Measurements from ENCODE around the gene RASA3. TPM values are rescaled to one million over a fixed set of nuclear protein-coding genes. Genes with fewer than 3 reads are reported as not detected.
A peak's percentile ranks its signal among the peaks of the same experiment; 100 is the strongest.

RASA3 gene
- total and polyA plus RNA-seq, 9 of the 15 experiments (the other 6 are each of a cell fraction or from before 2014, with no cell fraction given): 0.72 to 25.3 (median 14.4) TPM

DNA sequence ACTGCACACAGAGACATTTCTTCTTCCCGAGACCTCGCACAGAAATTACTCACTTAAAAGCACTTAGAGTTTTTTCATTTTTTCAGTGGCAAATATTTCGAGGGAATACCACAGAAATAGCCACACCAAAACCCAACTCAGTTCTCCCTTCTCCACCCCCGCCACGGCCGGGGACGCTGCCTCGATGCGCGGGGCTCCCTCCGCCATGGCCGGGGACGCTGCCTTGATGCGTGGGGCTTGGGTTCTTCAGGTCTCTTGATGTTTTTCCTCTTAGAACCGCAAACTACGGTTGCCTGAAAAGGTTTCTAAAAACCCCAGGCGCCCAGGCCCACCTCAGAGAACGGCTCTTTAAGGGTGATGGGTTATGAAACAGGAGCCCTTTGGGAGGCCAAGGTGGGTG lies 71.4 kb downstream of the RASA3 start:
- H3K4me2 ChIP-seq (ENCODE audit: insufficient read depth, low read length): no peak overlapping the region
- no peaks in the 10 kb centered on the region for H3K9me1 ChIP-seq (ENCODE audit: control insufficient read depth, insufficient read depth, low read length)
- no peak overlapping the region for H3K4me3 ChIP-seq
- FAIRE-seq: no peak
- in situ Hi-C loops (cut with MboI): no loop called here
- WGBS (ENCODE audit: insufficient coverage, low coverage, missing lambda C conversion rate): 95% methylated on average over 9 of the region's 18 CpGs
- H3K9ac ChIP-seq (ENCODE audit: insufficient read depth in 1 of 2, low read depth in 2 of 2, low read length in 2 of 2): no peak overlapping the region
- no peak for ATAC-seq
- H3K27me3 ChIP-seq (ENCODE audit: control insufficient read depth in 2 of 2, insufficient read depth in 2 of 2, low read length in 2 of 2): no peaks in the 10 kb centered on the region
- no peak for TF ChIP-seq ZNF57 (CRISPR knock-in tag; IDR thresholded peaks at IDR 0.05)
- H3K4me1 ChIP-seq (replicated peaks in 1 of 2; ENCODE audit: control insufficient read depth in 2 of 2, insufficient read depth in 2 of 2, low read length in 2 of 2): peaks cover 19 to 77% of the 10 kb centered on the region in 2 experiments
- POLR2A ChIA-PET: interaction anchor here (0.6 kb wide), 1 partner anchor 11 kb away, joined by 3 read pairs; no protein-coding TSS in a partner anchor
- H4K20me1 ChIP-seq (replicated peaks; ENCODE audit: control insufficient read depth, insufficient read depth, low read length): no peaks in the 10 kb centered on the region
- H2AFZ ChIP-seq (ENCODE audit: low read depth, low read length): no peak overlapping the region
- peaks cover 4% of the 10 kb centered on the region; the same call in 1 of the 3 replicates for H3K36me3 ChIP-seq (ENCODE audit: control insufficient read depth, insufficient read depth, low read length)
- no peak overlapping the region for H3K27ac ChIP-seq (ENCODE audit: extremely low read depth, low read depth, low read length)
- no peak for DNase-seq (ENCODE audit: extremely low read depth in 1 of 4, low spot score in 3 of 4)
- CTCF ChIA-PET (ENCODE audit: low intra/inter-chr PET ratio): no interaction called here
- no TSS peak for BruUV-seq (replicated peaks)
- H3K79me2 ChIP-seq (ENCODE audit: control insufficient read depth, insufficient read depth, low read length): peaks cover 47% of the 10 kb centered on the region
- H3K9me3 ChIP-seq (replicated peaks; ENCODE audit: control insufficient read depth, insufficient read depth, low read depth, low read length): no peaks in the 10 kb centered on the region
- intact Hi-C loops (cut with micrococcal nuclease): no loop called here

DNA sequence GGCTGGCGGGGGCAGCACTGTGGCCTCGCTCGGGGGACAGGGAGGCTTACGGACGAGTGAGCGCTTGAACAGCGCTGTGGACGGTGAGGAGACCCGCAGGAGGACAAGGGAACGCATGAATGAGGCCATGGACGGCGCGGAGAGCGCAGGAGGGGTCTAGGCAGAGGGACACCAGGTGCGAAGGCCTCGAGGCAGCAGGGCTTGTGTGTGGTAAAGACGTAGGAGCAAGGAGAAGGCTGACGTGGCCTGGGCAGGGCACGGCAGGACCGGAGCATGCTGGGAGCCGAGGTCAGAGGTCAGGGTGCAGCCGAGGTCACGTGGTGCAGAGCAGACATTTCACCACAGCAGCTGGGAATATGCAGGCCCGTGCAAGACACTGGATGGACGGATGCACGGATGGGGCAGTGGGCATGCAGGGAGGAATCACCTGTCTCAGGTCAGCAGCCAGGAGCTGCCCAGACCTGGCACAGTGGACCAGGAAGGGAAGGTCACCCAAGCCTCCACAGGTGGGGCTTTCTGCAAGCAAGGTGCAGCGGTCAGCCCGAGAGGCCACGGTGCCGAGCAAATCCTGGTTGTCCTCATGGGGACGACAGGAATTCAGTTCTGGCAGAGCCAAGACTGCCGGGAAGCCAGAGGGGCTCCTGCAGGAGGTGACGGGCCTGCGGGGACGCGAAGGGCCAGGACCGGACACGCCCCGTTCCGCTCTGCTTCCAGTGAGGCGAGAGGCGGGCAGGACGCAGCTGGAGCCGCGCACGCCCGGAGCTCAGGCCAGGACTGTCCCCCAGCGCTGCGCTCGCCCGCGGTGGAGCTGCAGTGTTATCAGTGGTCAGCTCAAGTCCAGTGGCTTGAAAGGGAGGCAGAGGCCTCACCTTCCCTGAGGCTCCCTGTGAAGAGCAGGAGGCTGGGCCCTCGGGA lies 72.2 kb downstream of the RASA3 start:
- Histone ChIP-seq H3K36me3 (ENCODE audit: control insufficient read depth, insufficient read depth, low read length) (peaks cover 7% of the 10 kb centered on the region; the same call in 1 of the 3 replicates), H3K27ac (ENCODE audit: extremely low read depth, low read depth, low read length) (no peak overlapping the region), H3K4me1 (replicated peaks in 1 of 2; ENCODE audit: control insufficient read depth in 2 of 2, insufficient read depth in 2 of 2, low read length in 2 of 2) (peaks cover 13 to 76% of the 10 kb centered on the region in 2 experiments; a peak in 4 of 5 replicates), H3K4me2 (ENCODE audit: insufficient read depth, low read length) (no peak overlapping the region), H3K79me2 (ENCODE audit: control insufficient read depth, insufficient read depth, low read length) (peaks cover 40% of the 10 kb centered on the region), H3K9me1 (ENCODE audit: control insufficient read depth, insufficient read depth, low read length) (no peaks in the 10 kb centered on the region), H3K9me3 (replicated peaks; ENCODE audit: control insufficient read depth, insufficient read depth, low read depth, low read length) (no peaks in the 10 kb centered on the region), H3K27me3 (ENCODE audit: control insufficient read depth in 2 of 2, insufficient read depth in 2 of 2, low read length in 2 of 2) (no peaks in the 10 kb centered on the region), H4K20me1 (replicated peaks; ENCODE audit: control insufficient read depth, insufficient read depth, low read length) (no peaks in the 10 kb centered on the region), H3K9ac (ENCODE audit: insufficient read depth in 1 of 2, low read depth in 2 of 2, low read length in 2 of 2) (no peak overlapping the region), H2AFZ (ENCODE audit: low read depth, low read length) (no peak overlapping the region), H3K4me3 (no peak overlapping the region)
- CTCF ChIA-PET (ENCODE audit: low intra/inter-chr PET ratio): no interaction called here
- intact Hi-C loops (cut with micrococcal nuclease): no loop called here
- in situ Hi-C loops (cut with MboI): no loop called here
- DNase-seq (ENCODE audit: extremely low read depth in 1 of 4, low spot score in 3 of 4) (no peak), ATAC-seq (no peak), FAIRE-seq (no peak)
- WGBS (ENCODE audit: insufficient coverage, low coverage, missing lambda C conversion rate): 83% methylated on average over 23 of the region's 53 CpGs
- POLR2A ChIA-PET: no interaction called here
- no TSS peak for BruUV-seq (replicated peaks)
- TF ChIP-seq NR2C2 (CRISPR knock-in tag; IDR thresholded peaks at IDR 0.05): peak; percentile 81
- TF ChIP-seq NR2C2 (tag; IDR thresholded peaks at IDR 0.05): no peak
- TF ChIP-seq NR2C1 (IDR thresholded peaks at IDR 0.05): peak; percentile 83
- TF ChIP-seq NR2C1 (tag; IDR thresholded peaks at IDR 0.05): peak; percentile 81
- TF ChIP-seq, protein P1, sequence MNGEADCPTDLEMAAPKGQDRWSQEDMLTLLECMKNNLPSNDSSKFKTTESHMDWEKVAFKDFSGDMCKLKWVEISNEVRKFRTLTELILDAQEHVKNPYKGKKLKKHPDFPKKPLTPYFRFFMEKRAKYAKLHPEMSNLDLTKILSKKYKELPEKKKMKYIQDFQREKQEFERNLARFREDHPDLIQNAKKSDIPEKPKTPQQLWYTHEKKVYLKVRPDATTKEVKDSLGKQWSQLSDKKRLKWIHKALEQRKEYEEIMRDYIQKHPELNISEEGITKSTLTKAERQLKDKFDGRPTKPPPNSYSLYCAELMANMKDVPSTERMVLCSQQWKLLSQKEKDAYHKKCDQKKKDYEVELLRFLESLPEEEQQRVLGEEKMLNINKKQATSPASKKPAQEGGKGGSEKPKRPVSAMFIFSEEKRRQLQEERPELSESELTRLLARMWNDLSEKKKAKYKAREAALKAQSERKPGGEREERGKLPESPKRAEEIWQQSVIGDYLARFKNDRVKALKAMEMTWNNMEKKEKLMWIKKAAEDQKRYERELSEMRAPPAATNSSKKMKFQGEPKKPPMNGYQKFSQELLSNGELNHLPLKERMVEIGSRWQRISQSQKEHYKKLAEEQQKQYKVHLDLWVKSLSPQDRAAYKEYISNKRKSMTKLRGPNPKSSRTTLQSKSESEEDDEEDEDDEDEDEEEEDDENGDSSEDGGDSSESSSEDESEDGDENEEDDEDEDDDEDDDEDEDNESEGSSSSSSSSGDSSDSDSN (IDR thresholded peaks at IDR 0.05; ENCODE audit: borderline replicate concordance in 1 of 2, low read depth in 2 of 2, low read length in 2 of 2): no peak
- TF ChIP-seq, protein P2, sequence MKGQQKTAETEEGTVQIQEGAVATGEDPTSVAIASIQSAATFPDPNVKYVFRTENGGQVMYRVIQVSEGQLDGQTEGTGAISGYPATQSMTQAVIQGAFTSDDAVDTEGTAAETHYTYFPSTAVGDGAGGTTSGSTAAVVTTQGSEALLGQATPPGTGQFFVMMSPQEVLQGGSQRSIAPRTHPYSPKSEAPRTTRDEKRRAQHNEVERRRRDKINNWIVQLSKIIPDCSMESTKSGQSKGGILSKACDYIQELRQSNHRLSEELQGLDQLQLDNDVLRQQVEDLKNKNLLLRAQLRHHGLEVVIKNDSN (CRISPR knock-in tag; IDR thresholded peaks at IDR 0.05): peak; percentile 58
- peak; percentile 33; the same call in 1 of the 2 replicates for TF ChIP-seq ZNF143 (CRISPR knock-in tag; IDR thresholded peaks at IDR 0.05)

Data from K562 (cell line).